ENCODE measurements around the gene KCNN2. TPM values are rescaled to one million over a fixed set of nuclear protein-coding genes. Genes with fewer than 3 reads are reported as not detected.

Gene KCNN2
- total and polyA plus RNA-seq, 2 donors (not counting 3 experiments of a cell fraction or from before 2014, with no cell fraction given), result 0.32 to 1.9 TPM

DNA sequence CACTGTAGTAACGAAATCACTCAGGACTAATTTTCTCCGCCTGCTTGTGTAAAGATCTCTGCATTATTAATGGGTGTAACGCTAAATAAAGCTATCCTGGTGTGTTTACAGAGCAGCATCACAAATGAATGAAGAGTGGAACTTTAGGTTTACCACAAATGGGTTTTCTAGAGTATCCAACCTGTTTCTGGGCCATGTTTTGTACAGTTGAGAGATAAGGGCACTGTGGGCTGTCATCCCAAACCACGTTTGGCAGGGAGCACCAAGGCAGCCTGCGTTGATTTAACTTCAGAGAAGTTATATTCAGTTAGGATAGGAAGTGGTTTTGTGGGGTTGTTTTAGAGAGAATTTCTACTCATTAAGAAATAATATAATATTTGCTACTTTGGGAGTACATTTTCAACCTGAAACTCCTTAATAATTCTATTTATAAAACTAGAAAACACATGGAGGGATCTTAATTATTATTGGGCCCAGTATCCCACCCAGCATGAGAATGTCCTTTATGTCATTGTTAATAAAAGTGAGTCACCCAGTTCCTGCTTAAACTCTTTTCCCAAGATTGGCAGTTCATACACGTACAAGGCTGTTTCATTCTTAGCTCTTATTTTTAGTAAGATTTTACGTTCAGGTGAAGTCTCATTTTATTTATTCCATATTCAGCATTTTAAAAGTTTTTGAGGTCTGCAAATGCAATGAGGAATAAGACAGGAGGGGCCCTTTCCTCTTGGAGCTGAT lies 8.0 kb downstream of the KCNN2 start:
- Histone ChIP-seq H3K4me2 (ENCODE audit: insufficient read depth, low read length) (no peak overlapping the region), H3K27ac (ENCODE audit: insufficient read depth, low read depth, low read length) (no peak overlapping the region), H2AFZ (ENCODE audit: low read depth, low read length) (no peak overlapping the region), H3K9ac (replicated peaks; ENCODE audit: extremely low read depth, insufficient read depth, low read length) (no peak overlapping the region), H3K9me3 (replicated peaks; ENCODE audit: control insufficient read depth, insufficient read depth, low read length) (no peaks in the 10 kb centered on the region), H4K20me1 (replicated peaks; ENCODE audit: control insufficient read depth, extremely low read depth, insufficient read depth, low read length) (no peaks in the 10 kb centered on the region), H3K27me3 (ENCODE audit: control insufficient read depth in 2 of 2, insufficient read depth in 2 of 2, low read length in 2 of 2) (peaks cover 4 to 11% of the 10 kb centered on the region in 2 experiments), H3K4me1 (ENCODE audit: control insufficient read depth, extremely low read depth, insufficient read depth, low read length) (no peaks in the 10 kb centered on the region), H3K4me3 (replicated peaks in 1 of 3; ENCODE audit: insufficient read depth in 1 of 3, low read depth in 1 of 3, low read length in 3 of 3) (no peak overlapping the region), H3K9me1 (replicated peaks; ENCODE audit: control insufficient read depth, extremely low read depth, insufficient read depth, low read length) (no peaks in the 10 kb centered on the region), H3K36me3 (ENCODE audit: control insufficient read depth in 2 of 2, extremely low read depth in 1 of 2, insufficient read depth in 2 of 2, low read length in 2 of 2) (no peaks in the 10 kb centered on the region), H3K79me2 (ENCODE audit: control insufficient read depth, insufficient read depth, low read length) (no peaks in the 10 kb centered on the region)
- TF ChIP-seq, protein P1, sequence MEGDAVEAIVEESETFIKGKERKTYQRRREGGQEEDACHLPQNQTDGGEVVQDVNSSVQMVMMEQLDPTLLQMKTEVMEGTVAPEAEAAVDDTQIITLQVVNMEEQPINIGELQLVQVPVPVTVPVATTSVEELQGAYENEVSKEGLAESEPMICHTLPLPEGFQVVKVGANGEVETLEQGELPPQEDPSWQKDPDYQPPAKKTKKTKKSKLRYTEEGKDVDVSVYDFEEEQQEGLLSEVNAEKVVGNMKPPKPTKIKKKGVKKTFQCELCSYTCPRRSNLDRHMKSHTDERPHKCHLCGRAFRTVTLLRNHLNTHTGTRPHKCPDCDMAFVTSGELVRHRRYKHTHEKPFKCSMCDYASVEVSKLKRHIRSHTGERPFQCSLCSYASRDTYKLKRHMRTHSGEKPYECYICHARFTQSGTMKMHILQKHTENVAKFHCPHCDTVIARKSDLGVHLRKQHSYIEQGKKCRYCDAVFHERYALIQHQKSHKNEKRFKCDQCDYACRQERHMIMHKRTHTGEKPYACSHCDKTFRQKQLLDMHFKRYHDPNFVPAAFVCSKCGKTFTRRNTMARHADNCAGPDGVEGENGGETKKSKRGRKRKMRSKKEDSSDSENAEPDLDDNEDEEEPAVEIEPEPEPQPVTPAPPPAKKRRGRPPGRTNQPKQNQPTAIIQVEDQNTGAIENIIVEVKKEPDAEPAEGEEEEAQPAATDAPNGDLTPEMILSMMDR (IDR thresholded peaks at IDR 0.05; ENCODE audit: extremely low read depth in 1 of 2, insufficient read depth in 1 of 2, low read depth in 1 of 2, low read length in 2 of 2), result no peak
- no peak for TF ChIP-seq FOS (IDR thresholded peaks at IDR 0.05; ENCODE audit: borderline replicate concordance, insufficient read depth, low read length)
- TF ChIP-seq POLR2A (IDR thresholded peaks at IDR 0.05; ENCODE audit: low read depth, low read length), result no peak
- no peak for TF ChIP-seq JUN (IDR thresholded peaks at IDR 0.05; ENCODE audit: borderline replicate concordance, insufficient read depth, insufficient read length, low read depth)
- TF ChIP-seq GATA2 (IDR thresholded peaks at IDR 0.05; ENCODE audit: insufficient read depth, insufficient read length, low read depth, low read length), result no peak
- TF ChIP-seq, protein P2, sequence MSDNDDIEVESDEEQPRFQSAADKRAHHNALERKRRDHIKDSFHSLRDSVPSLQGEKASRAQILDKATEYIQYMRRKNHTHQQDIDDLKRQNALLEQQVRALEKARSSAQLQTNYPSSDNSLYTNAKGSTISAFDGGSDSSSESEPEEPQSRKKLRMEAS (IDR thresholded peaks at IDR 0.05; ENCODE audit: insufficient read depth, insufficient read length), result no peak
- no peak for TF ChIP-seq POLR2AphosphoS5 (IDR thresholded peaks at IDR 0.05; ENCODE audit: insufficient read depth, low read depth, low read length)
- no peak for TF ChIP-seq EZH2 (IDR thresholded peaks at IDR 0.05; ENCODE audit: borderline replicate concordance, low read depth, low read length, severe bottlenecking)
- TF ChIP-seq MYC (IDR thresholded peaks at IDR 0.05; ENCODE audit: low read depth, low read length), result no peak
- BruUV-seq (replicated peaks), result no TSS peak
- ChIA-PET POLR2A (no interaction called here), CTCF (no interaction called here)
- FAIRE-seq (no peak), DNase-seq (ENCODE audit: low read depth, low spot score) (no peak)
- dilution Hi-C loops (cut with MboI; ENCODE audit: extremely low pct_ligation_motif_present, low sequenced_read_pairs), result no loop called here
- intact Hi-C loops (cut with micrococcal nuclease), result loop anchor here (10.0 kb wide), 1 partner anchor 755 kb away; no protein-coding TSS in a partner anchor

Measured in endothelial cell of umbilical vein (primary cell).